ENCODE data around the gene SLC1A2. TPM values are rescaled to one million over a fixed set of nuclear protein-coding genes. Genes with fewer than 3 reads are reported as not detected.

SLC1A2 gene
- total RNA-seq, 1 donor from 2014 or later, result 2.2 TPM

GRCh38 chr11:35218956-35219355, 200.4 kb downstream of the SLC1A2 start:
- no peak for DNase-seq

DNA sequence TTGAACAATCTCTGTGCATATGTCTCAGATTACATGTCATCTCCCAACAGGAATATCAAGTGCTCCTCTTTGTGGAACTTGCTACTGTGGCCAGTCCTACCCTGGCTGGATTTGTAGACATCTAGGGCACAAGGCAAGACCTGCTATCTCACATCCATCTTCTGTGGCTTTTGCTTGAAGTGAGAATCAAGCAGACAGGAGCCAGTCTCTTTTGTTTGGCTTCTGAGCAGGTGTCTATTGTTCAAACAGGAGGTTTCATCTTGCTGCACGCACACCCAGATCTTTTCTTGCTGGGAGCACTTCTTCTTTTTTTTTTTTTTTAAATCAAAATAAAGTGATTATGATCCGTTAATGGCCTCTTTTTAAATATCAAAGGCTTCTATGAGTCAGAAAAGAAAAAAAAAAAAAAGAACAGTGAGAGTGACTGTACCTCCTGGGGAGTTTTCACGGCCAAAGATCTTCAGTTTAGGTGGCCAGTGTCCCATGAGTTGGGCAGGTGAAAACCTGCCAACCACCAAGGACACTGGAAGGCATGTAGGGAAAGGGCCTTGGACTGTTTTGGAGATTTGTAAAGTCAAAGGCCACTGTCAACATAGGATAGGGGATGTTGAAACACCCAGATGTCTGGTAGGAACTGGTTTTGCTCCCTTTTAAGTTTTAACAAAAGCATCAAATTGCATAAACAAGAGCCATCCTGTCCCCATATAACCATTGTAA, 202.2 kb downstream of the SLC1A2 start:
- no peak for DNase-seq

DNA sequence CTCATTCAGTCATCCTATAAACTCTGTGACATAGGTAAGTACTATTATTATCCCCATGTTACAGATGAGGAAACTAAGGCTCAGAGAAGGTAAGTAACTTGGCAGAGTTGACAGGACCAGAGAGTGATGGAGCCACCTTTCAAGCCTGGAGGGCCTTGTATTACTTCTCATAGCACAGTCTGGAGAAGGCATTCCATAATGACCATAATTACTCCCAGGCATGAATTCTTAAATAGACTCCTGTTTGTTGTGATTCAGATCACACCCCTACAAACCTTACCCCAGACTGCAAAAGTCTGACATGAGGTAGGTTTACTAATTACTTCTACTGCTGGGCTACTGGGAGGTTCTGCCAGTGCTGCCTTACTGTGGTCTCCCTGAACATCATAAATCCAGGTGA, 203.4 kb downstream of the SLC1A2 start:
- DNase-seq, result no peak

DNA sequence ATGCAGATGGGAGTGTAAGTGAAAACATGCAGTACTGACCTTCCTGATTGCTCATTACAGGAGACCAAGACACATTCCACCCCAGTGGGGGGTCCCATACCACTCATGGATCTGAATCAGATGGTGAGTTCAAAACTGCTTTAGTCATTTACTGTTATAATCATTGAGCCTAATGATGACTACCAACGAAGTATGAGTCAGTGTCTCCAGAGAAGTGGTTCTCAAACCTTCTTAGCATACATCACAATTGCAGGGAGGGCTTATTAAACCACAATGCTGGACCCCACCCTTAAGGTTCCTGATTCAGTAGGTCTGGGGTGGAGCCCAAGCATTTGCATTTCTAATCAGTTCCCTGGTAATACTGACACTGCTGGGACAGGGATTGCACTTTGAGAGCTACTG, 204.6 kb downstream of the SLC1A2 start:
- DNase-seq, result no peak

DNA sequence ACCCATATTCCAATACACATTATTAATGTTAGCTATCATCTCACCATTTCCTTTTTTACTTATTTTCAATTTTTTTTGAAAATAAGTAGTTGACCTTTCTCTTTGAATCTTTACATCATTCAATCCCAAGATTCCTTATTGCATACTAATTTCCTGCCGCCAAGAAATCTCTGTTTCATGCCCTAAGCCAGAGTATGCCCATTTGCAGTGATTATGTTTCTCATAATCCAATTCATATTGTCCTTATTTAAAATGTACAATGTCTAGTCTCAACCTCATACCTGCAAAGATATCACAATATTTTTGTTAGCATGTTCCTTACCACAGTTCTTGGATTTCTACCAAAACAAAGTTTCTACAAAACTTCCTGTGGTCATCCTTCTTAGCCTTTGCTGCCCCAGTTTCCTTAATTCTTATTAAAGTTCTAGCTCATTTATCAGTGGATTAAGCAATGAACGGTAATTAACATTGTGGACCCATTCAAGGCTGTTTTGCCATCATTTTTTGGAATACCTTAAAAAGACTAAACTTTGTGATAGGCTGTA, 205.1 kb downstream of the SLC1A2 start:
- no peak for DNase-seq

- DNase-seq, result no peak
These were observed 207.4 kb downstream of the SLC1A2 start for GRCh38 chr11:35211952-35212351.

- no peak for DNase-seq
These were observed 208.3 kb downstream of the SLC1A2 start for GRCh38 chr11:35210876-35211546.

GRCh38 chr11:35208795-35209194, 210.6 kb downstream of the SLC1A2 start:
- DNase-seq, result no peak

GRCh38 chr11:35207471-35208403, 211.6 kb downstream of the SLC1A2 start:
- no peak for DNase-seq

- DNase-seq, result no peak
These were observed 212.7 kb downstream of the SLC1A2 start for GRCh38 chr11:35206616-35207015.

GRCh38 chr11:35204614-35205013, 214.7 kb downstream of the SLC1A2 start:
- DNase-seq, result no peak

Small RNAs within 50 kb of the gene (small RNA-seq; reads per million reads assigned to genes)
- not detected for gene AC090625.1 (ENCODE audit: low replicate concordance)

Other genes with a start within 250 kb of the SLC1A2 start
- 63.2 TPM for gene PAMR1, start 106.1 kb upstream of the SLC1A2 start, total RNA-seq
- gene FJX1, start 198.9 kb upstream of the SLC1A2 start, total RNA-seq, result 9.2 TPM
- 15.5 TPM for gene TRIM44, start 243.2 kb upstream of the SLC1A2 start, total RNA-seq